Measurements from ENCODE around the gene PTCHD1. TPM values are rescaled to one million over a fixed set of nuclear protein-coding genes. Genes with fewer than 3 reads are reported as not detected.

Gene PTCHD1
- total and polyA plus RNA-seq, 10 of the 15 experiments (the other 5 are each of a cell fraction or from before 2014, with no cell fraction given), result not detected

DNA sequence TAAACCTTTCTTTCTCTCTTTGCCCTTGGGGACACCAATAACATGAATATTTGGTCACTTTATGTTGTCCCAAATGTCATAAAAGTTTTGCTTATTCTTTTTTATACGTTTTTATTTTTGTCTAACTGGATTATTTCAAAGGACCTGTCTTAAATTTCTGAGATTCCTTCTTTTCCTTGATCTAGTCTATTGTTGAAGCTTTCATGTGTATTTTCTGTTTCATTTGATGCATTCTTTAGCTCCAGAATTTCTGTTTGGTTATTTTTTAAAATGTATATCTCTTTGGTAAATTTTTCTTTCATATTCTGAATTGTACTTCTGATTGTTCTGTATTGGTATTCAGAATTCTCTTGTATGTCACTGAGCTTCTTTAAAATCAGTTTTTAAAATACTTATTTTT lies 88.3 kb downstream of the PTCHD1 start:
- Histone ChIP-seq H3K4me2 (ENCODE audit: control insufficient read depth, insufficient read depth) (no peak overlapping the region), H3K4me3 (no peak overlapping the region), H2AFZ (ENCODE audit: control insufficient read depth, low read depth, low read length) (no peak overlapping the region), H3K4me1 (ENCODE audit: control insufficient read depth, insufficient read depth, low read length) (no peaks in the 10 kb centered on the region), H3K27ac (ENCODE audit: control insufficient read depth, insufficient read depth) (no peak overlapping the region), H3K9ac (ENCODE audit: control insufficient read depth, insufficient read depth, low read length) (no peak overlapping the region), H3K27me3 (replicated peaks in 1 of 2; ENCODE audit: control insufficient read depth in 2 of 2, insufficient read depth in 2 of 2, low read length in 1 of 2) (no peaks in the 10 kb centered on the region), H3K36me3 (ENCODE audit: control insufficient read depth in 2 of 2, insufficient read depth in 2 of 2, low read length in 1 of 2) (no peaks in the 10 kb centered on the region), H3K9me3 (replicated peaks; ENCODE audit: control insufficient read depth, insufficient read depth, low read length) (no peaks in the 10 kb centered on the region), H3K79me2 (ENCODE audit: control insufficient read depth, insufficient read depth, low read length) (no peaks in the 10 kb centered on the region), H4K20me1 (ENCODE audit: control insufficient read depth, insufficient read depth) (no peaks in the 10 kb centered on the region)
- FAIRE-seq (no peak), DNase-seq (ENCODE audit: low read depth, low spot score) (no peak), ATAC-seq (no peak)
- ChIA-PET SMC1A (ENCODE audit: uncharacterized antibody, unreplicated experiment) (no interaction called here), RAD21 (ENCODE audit: unreplicated experiment) (no interaction called here), CTCF (no interaction called here), POLR2A (no interaction called here)
- no TSS peak for BruUV-seq (replicated peaks)
- in situ Hi-C loops (cut with MboI) (no loop called here), intact Hi-C loops (cut with micrococcal nuclease; ENCODE audit: unreplicated experiment) (no loop called here)
- TF ChIP-seq, protein P1, sequence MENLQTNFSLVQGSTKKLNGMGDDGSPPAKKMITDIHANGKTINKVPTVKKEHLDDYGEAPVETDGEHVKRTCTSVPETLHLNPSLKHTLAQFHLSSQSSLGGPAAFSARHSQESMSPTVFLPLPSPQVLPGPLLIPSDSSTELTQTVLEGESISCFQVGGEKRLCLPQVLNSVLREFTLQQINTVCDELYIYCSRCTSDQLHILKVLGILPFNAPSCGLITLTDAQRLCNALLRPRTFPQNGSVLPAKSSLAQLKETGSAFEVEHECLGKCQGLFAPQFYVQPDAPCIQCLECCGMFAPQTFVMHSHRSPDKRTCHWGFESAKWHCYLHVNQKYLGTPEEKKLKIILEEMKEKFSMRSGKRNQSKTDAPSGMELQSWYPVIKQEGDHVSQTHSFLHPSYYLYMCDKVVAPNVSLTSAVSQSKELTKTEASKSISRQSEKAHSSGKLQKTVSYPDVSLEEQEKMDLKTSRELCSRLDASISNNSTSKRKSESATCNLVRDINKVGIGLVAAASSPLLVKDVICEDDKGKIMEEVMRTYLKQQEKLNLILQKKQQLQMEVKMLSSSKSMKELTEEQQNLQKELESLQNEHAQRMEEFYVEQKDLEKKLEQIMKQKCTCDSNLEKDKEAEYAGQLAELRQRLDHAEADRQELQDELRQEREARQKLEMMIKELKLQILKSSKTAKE (IDR thresholded peaks at IDR 0.05; ENCODE audit: low read depth, poor library complexity, severe bottlenecking), result no peak
- TF ChIP-seq DPF2 (IDR thresholded peaks at IDR 0.05) (no peak), NBN (IDR thresholded peaks at IDR 0.05) (no peak)
- 0% methylated on average over 1 of the region's 1 CpG for WGBS (ENCODE audit: insufficient coverage, insufficient replicate concordance, low lambda C conversion rate, missing lambda C conversion rate)

DNA sequence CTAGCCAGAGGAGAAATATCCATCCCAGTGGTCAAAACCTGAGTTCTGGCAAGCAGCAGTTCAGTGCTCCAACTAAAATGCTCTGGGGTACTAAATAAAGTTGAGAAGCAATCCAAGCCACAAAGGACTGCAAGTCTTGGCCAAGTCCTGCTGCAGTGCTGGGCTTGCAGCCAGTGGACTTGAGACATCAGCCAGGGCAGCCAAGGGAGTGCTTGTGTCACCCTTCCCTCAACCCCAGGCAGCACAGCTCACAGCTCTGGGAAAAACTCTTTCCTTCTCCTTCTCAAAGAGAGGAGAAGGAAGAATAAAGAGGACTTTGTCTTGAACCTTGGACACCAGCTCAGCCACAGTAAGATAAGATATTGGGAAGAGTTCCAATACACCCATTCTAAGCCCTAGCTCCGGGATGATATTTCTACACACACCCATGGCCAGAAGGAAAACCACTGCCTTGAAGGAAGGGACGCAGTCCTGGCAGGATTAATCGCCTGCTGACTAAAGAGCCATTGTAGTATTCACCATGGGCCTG lies 99.8 kb downstream of the PTCHD1 start:
- Histone ChIP-seq H3K4me1 (ENCODE audit: control insufficient read depth, insufficient read depth, low read length) (no peaks in the 10 kb centered on the region), H3K27ac (ENCODE audit: control insufficient read depth, insufficient read depth) (no peak overlapping the region), H3K36me3 (ENCODE audit: control insufficient read depth in 2 of 2, insufficient read depth in 2 of 2, low read length in 1 of 2) (no peaks in the 10 kb centered on the region), H3K79me2 (ENCODE audit: control insufficient read depth, insufficient read depth, low read length) (no peaks in the 10 kb centered on the region), H2AFZ (ENCODE audit: control insufficient read depth, low read depth, low read length) (no peak overlapping the region), H3K9me3 (replicated peaks; ENCODE audit: control insufficient read depth, insufficient read depth, low read length) (no peaks in the 10 kb centered on the region), H4K20me1 (ENCODE audit: control insufficient read depth, insufficient read depth) (no peaks in the 10 kb centered on the region), H3K4me2 (ENCODE audit: control insufficient read depth, insufficient read depth) (no peak overlapping the region), H3K27me3 (replicated peaks in 1 of 2; ENCODE audit: control insufficient read depth in 2 of 2, insufficient read depth in 2 of 2, low read length in 1 of 2) (no peaks in the 10 kb centered on the region), H3K4me3 (no peak overlapping the region), H3K9ac (ENCODE audit: control insufficient read depth, insufficient read depth, low read length) (no peak overlapping the region)
- in situ Hi-C loops (cut with MboI), result no loop called here
- SMC1A ChIA-PET (ENCODE audit: uncharacterized antibody, unreplicated experiment), result no interaction called here
- CTCF ChIA-PET, result interaction anchor here (1.1 kb wide), 1 partner anchor 88 kb away, joined by 3 read pairs; no protein-coding TSS in a partner anchor
- POLR2A ChIA-PET, result no interaction called here
- TF ChIP-seq MTA2 (IDR thresholded peaks at IDR 0.05; ENCODE audit: low read depth) (no peak), BMI1 (IDR thresholded peaks at IDR 0.05; ENCODE audit: borderline replicate concordance) (no peak), EZH2 (IDR thresholded peaks at IDR 0.05; ENCODE audit: borderline replicate concordance, control insufficient read depth, low read depth, low read length) (no peak), TCF3 (IDR thresholded peaks at IDR 0.05; ENCODE audit: borderline replicate concordance, insufficient read depth, low read depth, low read length) (no peak), HDAC2 (IDR thresholded peaks at IDR 0.05) (no peak), PAX8 (IDR thresholded peaks at IDR 0.05) (no peak), HCFC1 (IDR thresholded peaks at IDR 0.05; ENCODE audit: low read length) (no peak)
- 0% methylated on average over 3 of the region's 3 CpGs for WGBS (ENCODE audit: insufficient coverage, insufficient replicate concordance, low lambda C conversion rate, missing lambda C conversion rate)
- ATAC-seq, result no peak
- FAIRE-seq, result no peak
- DNase-seq (ENCODE audit: low read depth, low spot score), result no peak
- BruUV-seq (replicated peaks), result no TSS peak
- RAD21 ChIA-PET (ENCODE audit: unreplicated experiment), result no interaction called here
- intact Hi-C loops (cut with micrococcal nuclease; ENCODE audit: unreplicated experiment), result no loop called here

All from GM12878 (cell line).